PFSK-1 (cell line): ENCODE data around the gene TCERG1. TPM values are rescaled to one million over a fixed set of nuclear protein-coding genes. Genes with fewer than 3 reads are reported as not detected.

Experiments
- FOXP2 ChIP-seq: optimal IDR thresholded peaks from 2 replicates; pipeline ENCODE3; 2011; ENCODE audit warnings: borderline replicate concordance, control low read depth, inconsistent platforms; ENCODE audit not compliant: insufficient read depth; ENCODE audit errors: extremely low read length, extremely low read depth
- POLR2AphosphoS5 ChIP-seq: IDR thresholded peaks from 2 replicates; pipeline ENCODE4 v1.6.1; 2012; ENCODE audit warnings: low read depth, mild to moderate bottlenecking, control low read depth, low read length, moderate library complexity
- SIN3A ChIP-seq: IDR thresholded peaks from 2 replicates; pipeline ENCODE4 v1.6.1; 2012; ENCODE audit warnings: mild to moderate bottlenecking, low read length, moderate library complexity, borderline replicate concordance; ENCODE audit not compliant: insufficient read depth
- TAF1 ChIP-seq: IDR thresholded peaks from 2 replicates; pipeline ENCODE4 v1.6.1; 2012; ENCODE audit warnings: low read length, control low read depth, borderline replicate concordance; ENCODE audit not compliant: insufficient read depth
- polyA plus RNA-seq: library from polyadenylated mRNA; unstranded; fragments of >200 nt; gene quantifications from one replicate; pipeline ENCODE4 v1.2.1, GENCODE V29; 2012; ENCODE audit warnings: low read depth, missing spikeins; ENCODE audit not compliant: insufficient read length
- TF ChIP-seq, protein P1 (sequence below), 2 experiments: IDR thresholded peaks; 2 replicates each; pipeline versions ENCODE4 v1.6.1 to v1.8.0; 2011 to 2012; ENCODE audit warnings: low read depth in 2 of 2, low read length in 2 of 2, control low read depth in 1 of 2, inconsistent platforms in 1 of 2, mild to moderate bottlenecking in 1 of 2, moderate library complexity in 1 of 2; ENCODE audit not compliant: insufficient read depth in 1 of 2

The TCERG1 gene
- 27.7 TPM for polyA plus RNA-seq

DNA sequence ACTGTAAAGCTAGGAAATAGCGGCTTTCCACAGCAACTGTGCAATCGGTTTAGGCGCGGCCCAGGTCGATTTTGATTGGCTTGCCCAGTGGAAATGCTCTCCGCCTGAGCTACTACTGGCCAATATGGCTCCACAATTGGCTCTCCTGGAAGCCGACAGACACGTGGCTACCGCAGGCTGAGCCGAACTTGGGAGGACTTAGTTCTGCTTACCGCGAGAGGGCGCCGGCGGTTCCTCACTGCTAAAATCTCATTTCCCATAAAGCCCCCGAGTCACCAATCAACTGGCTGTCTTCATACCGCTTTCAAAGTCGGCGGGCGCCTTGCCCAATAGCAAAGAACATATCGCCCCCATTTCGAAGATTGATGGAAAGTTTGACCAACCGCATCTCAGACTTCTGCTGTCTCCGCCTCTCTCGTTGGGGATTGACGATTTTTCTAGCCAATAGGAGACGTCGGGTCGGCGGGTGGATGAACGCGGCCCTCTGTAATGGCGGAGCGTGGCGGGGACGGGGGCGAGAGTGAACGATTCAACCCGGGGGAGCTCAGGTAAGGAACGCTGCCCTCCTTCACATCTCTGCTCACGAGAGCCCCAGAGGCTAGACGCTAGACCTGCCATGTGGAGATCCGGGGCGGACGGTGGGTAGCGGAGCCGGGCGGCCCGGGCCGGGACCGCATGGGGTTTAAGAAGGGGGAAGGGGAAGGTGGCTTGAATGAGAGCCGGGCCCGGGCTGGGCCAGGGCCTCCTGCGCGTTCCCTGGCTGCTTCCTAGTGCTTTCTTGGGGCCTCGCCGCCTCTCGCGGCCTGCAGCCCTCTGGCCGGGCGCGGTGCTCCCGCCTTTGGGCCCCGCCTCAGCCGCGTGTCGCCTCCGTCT lies at the start of gene TCERG1:
TCERG1 (plus strand) TSS at position 473 of the 873 bp plus-strand sequence; CDS start at position 490, 17 bp downstream.
- no peak; the same call in 1 of the 2 replicates for TF ChIP-seq SIN3A
- TF ChIP-seq POLR2AphosphoS5 = peak; percentile 69
- no peak for TF ChIP-seq FOXP2
- peak; percentile 93; the same call in 1 of the 2 replicates for TF ChIP-seq TAF1
- TF ChIP-seq, protein P1, sequence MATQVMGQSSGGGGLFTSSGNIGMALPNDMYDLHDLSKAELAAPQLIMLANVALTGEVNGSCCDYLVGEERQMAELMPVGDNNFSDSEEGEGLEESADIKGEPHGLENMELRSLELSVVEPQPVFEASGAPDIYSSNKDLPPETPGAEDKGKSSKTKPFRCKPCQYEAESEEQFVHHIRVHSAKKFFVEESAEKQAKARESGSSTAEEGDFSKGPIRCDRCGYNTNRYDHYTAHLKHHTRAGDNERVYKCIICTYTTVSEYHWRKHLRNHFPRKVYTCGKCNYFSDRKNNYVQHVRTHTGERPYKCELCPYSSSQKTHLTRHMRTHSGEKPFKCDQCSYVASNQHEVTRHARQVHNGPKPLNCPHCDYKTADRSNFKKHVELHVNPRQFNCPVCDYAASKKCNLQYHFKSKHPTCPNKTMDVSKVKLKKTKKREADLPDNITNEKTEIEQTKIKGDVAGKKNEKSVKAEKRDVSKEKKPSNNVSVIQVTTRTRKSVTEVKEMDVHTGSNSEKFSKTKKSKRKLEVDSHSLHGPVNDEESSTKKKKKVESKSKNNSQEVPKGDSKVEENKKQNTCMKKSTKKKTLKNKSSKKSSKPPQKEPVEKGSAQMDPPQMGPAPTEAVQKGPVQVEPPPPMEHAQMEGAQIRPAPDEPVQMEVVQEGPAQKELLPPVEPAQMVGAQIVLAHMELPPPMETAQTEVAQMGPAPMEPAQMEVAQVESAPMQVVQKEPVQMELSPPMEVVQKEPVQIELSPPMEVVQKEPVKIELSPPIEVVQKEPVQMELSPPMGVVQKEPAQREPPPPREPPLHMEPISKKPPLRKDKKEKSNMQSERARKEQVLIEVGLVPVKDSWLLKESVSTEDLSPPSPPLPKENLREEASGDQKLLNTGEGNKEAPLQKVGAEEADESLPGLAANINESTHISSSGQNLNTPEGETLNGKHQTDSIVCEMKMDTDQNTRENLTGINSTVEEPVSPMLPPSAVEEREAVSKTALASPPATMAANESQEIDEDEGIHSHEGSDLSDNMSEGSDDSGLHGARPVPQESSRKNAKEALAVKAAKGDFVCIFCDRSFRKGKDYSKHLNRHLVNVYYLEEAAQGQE (IDR thresholded peaks at IDR 0.05; ENCODE audit: insufficient read depth in 1 of 2, low read depth in 2 of 2, low read length in 2 of 2) = 0 out of 4 replicates have a peak, but pooled peaks of 1 of the 2 experiments have one; percentile 52

DNA sequence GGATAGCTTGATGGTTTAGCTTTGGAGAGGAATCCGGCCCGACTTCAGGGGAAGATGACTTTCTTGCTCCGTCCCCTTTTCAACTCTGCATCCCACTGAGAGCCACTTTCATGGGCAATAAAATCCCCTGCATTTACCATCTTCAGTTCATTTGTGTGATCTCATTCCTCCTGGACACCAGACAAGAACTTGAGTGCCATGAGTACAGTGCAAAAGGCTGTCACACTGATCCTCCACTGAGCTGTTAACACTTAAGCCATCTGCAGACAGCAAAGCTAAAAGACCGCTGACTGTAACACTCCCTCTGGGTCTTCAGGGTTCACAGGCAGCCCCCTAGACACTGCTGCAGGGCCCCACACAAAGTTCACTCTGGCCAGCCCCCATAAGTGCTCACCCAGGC lies 48.3 kb upstream of the TCERG1 start:
- no peak for TF ChIP-seq POLR2AphosphoS5
- no peak for TF ChIP-seq TAF1
- TF ChIP-seq, protein P1 (IDR thresholded peaks at IDR 0.05; ENCODE audit: insufficient read depth in 1 of 2, low read depth in 2 of 2, low read length in 2 of 2) = no peak
- TF ChIP-seq FOXP2 = no peak
- no peak for TF ChIP-seq SIN3A

DNA sequence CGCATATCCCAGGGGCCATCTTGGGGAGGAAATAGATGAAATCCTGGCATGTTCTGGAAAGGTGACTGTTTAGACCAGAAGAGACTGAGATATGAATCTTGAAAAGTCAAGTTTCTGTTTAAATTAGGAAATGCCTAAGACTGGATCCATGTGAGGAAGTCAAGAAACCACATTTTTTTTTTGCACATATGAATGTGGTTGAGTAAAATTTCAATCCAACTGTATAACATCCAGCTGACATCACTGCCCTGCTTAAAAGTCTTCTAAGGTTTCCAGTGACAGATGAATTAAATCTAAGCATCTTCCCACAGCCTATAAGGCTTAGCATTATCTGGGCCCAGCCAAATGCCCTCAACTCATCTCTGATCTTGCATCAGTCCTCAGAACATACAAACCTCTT lies 47.7 kb upstream of the TCERG1 start:
- TF ChIP-seq, protein P1 (IDR thresholded peaks at IDR 0.05; ENCODE audit: insufficient read depth in 1 of 2, low read depth in 2 of 2, low read length in 2 of 2) = no peak
- TF ChIP-seq POLR2AphosphoS5 (no peak), SIN3A (no peak), FOXP2 (no peak), TAF1 (no peak)

DNA sequence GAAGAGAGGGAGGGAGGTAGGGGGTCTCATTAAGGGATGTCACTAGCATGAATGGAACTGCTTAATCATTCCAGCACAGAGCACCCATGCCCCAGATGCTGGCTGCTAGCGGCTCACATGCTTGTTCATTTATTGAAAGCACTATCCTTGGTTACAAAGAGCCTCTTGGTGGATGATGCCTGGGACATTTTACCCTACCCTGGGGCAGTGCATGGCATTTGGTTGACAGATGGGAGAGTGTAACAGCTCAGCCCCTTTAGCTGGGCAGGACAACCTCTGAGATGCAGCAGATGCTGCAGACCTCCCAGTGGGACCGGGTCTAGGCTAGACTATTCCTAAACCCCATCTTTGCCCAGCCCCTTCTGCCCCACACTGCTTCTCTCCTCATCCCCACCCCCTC lies 46.9 kb upstream of the TCERG1 start:
- TF ChIP-seq, protein P1 (IDR thresholded peaks at IDR 0.05; ENCODE audit: insufficient read depth in 1 of 2, low read depth in 2 of 2, low read length in 2 of 2) = no peak
- TF ChIP-seq TAF1 (no peak), SIN3A (no peak), FOXP2 (no peak), POLR2AphosphoS5 (no peak)
